ENCODE measurements around the gene ZSCAN22. TPM values are rescaled to one million over a fixed set of nuclear protein-coding genes. Genes with fewer than 3 reads are reported as not detected.

ZSCAN22 gene
- total and polyA plus RNA-seq, 2 of the 4 experiments (the other 2 are of a cell fraction) = 2.2 to 2.5 TPM

DNA sequence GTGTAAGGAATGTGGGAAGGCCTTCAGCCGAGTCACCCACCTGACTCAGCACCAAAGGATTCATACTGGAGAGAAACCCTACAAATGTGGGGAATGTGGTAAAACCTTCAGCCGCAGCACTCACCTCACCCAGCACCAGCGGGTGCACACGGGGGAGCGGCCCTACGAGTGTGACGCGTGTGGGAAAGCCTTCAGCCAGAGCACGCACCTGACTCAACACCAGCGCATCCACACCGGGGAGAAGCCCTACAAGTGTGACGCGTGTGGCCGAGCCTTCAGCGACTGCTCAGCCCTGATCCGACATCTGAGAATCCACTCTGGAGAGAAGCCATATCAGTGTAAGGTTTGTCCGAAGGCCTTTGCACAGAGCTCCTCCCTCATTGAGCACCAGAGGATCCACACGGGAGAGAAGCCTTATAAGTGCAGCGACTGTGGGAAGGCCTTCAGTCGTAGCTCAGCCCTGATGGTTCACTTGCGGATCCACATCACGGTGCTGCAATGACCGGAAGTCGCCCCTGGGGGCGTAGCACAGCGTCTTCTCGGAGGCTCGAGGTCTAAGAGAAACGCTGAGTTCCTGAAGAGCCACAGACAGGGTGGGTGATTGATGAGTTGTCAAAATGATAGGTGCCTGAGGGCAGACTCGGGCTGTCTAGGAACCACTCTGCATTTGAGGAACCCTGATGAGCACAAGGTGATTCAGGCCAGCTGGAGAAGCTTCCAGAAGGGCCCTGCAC, 12.2 kb downstream of the ZSCAN22 start:
- Histone ChIP-seq H3K18ac (ENCODE audit: low read depth, low read length) (no peak overlapping the region), H3K23ac (ENCODE audit: low read depth, low read length) (no peak overlapping the region), H4K91ac (ENCODE audit: insufficient read depth, low read depth, low read length) (no peak overlapping the region), H4K8ac (ENCODE audit: low read depth in 2 of 2, low read length in 2 of 2) (no peak overlapping the region), H3K4ac (ENCODE audit: low read depth, low read length) (no peak overlapping the region), H2BK5ac (ENCODE audit: low read depth, low read length, poor library complexity, severe bottlenecking) (no peak overlapping the region), H3K14ac (replicated peaks; ENCODE audit: low read depth, low read length) (no peak overlapping the region), H2AK9ac (replicated peaks; ENCODE audit: low read depth, low read length, poor library complexity) (peak overlapping the region; percentile 37), H3K4me1 (ENCODE audit: control insufficient read depth, insufficient read depth, low read length) (no peaks in the 10 kb centered on the region), H3K9me1 (ENCODE audit: insufficient read depth, low read length) (peaks cover 10% of the 10 kb centered on the region; the same call in 1 of the 2 replicates), H2BK20ac (ENCODE audit: low read depth, low read length) (no peak overlapping the region), H3K36me3 (ENCODE audit: control insufficient read depth, insufficient read depth, low read length) (peaks cover 47% of the 10 kb centered on the region), H3K4me2 (ENCODE audit: low read depth, low read length) (no peak overlapping the region), H2BK120ac (ENCODE audit: low read depth, low read length) (no peak overlapping the region), H3K79me1 (ENCODE audit: low read depth in 1 of 2, low read length in 2 of 2) (peaks cover 25 to 49% of the 10 kb centered on the region in 2 experiments), H3K4me3 (ENCODE audit: insufficient read depth, low read depth, low read length) (no peak overlapping the region), H3K9me3 (ENCODE audit: control insufficient read depth, insufficient read depth, low read length) (peaks cover 15% of the 10 kb centered on the region), H3K27me3 (ENCODE audit: control insufficient read depth, insufficient read depth, low read length) (no peaks in the 10 kb centered on the region), H4K20me1 (ENCODE audit: insufficient read depth, low read length) (peaks cover 12% of the 10 kb centered on the region; the same call in 1 of the 2 replicates), H2AFZ (replicated peaks; ENCODE audit: low read length, poor library complexity) (no peak overlapping the region), H3K9ac (ENCODE audit: low read depth, low read length) (no peak overlapping the region), H2AK5ac (ENCODE audit: low read depth, low read length) (no peak overlapping the region), H3K27ac (ENCODE audit: insufficient read depth, low read length) (no peak overlapping the region), H3K56ac (ENCODE audit: extremely low read depth, insufficient read depth, low read length) (no peak overlapping the region), H2BK15ac (ENCODE audit: low read depth, low read length) (no peak overlapping the region), H4K5ac (ENCODE audit: low read depth, low read length) (no peak overlapping the region)
- no TSS peak for BruUV-seq (replicated peaks)
- TF ChIP-seq CHD1 (IDR thresholded peaks at IDR 0.05; ENCODE audit: low read depth, low read length) (no peak), USF2 (IDR thresholded peaks at IDR 0.05; ENCODE audit: low read depth, low read length) (no peak), MAZ (IDR thresholded peaks at IDR 0.05; ENCODE audit: borderline replicate concordance, low read depth, low read length) (no peak), RFX5 (IDR thresholded peaks at IDR 0.05; ENCODE audit: low read depth, low read length) (no peak), RAD21 (IDR thresholded peaks at IDR 0.05; ENCODE audit: low read length) (no peak), MXI1 (IDR thresholded peaks at IDR 0.05; ENCODE audit: borderline replicate concordance, low read depth, low read length) (no peak), POLR2A (IDR thresholded peaks at IDR 0.05; ENCODE audit: low read depth, low read length) (no peak), SMC3 (IDR thresholded peaks at IDR 0.05; ENCODE audit: low read depth, low read length) (no peak), CEBPB (IDR thresholded peaks at IDR 0.05; ENCODE audit: low read depth, low read length) (no peak)
- ATAC-seq (ENCODE audit: low read depth) (no peak), DNase-seq (peak; percentile 7)
- in situ Hi-C loops (cut with MboI; ENCODE audit: low sequenced_read_pairs) (no loop called here), intact Hi-C loops (cut with micrococcal nuclease) (no loop called here), dilution Hi-C loops (cut with HindIII; ENCODE audit: low sequenced_read_pairs, unreplicated experiment) (no loop called here)
- 72% methylated on average over 19 of the region's 30 CpGs; no CpG with 5 or more reads in 1 of the 2 experiments for WGBS, 2 experiments (ENCODE audit: extremely low coverage in 2 of 2, insufficient read length in 1 of 2)
- CTCF ChIA-PET = no interaction called here
- POLR2A ChIA-PET (ENCODE audit: unreplicated experiment) = no interaction called here
